Kidney (tissue), 14 donors: Measurements from ENCODE around the gene P4HB. TPM values are rescaled to one million over a fixed set of nuclear protein-coding genes. Genes with fewer than 3 reads are reported as not detected.

ENCODE experiments used
- DNase-seq, 5 donors: peaks; one replicate each; pipeline ENCODE4 v3.0.0-alpha.2; 2013 to 2020
- FAIRE-seq: peaks from 2 replicates; lab custom pipeline; 2012; peaks lifted over from hg19 to GRCh38; lab: Jason Lieb, UNC
- H3K27ac ChIP-seq, 2 donors: one replicate each; pipeline ENCODE4 v1.7.0; 2013; ENCODE audit warnings: low read depth in 2 of 2, low read length in 2 of 2, inconsistent platforms in 1 of 2
- H3K27me3 ChIP-seq: one replicate; pipeline ENCODE4 v1.7.1; 2013; ENCODE audit warnings: low read length, inconsistent platforms; ENCODE audit not compliant: control insufficient read depth, insufficient read depth
- H3K36me3 ChIP-seq, 3 donors: one replicate each; pipeline versions ENCODE4 v1.7.0 to v1.7.1; 2013; ENCODE audit warnings: low read length in 3 of 3, control low read depth in 1 of 3, inconsistent platforms in 1 of 3; ENCODE audit not compliant: insufficient read depth in 3 of 3, control insufficient read depth in 2 of 3
- H3K4me1 ChIP-seq, 3 donors: one replicate each; pipeline versions ENCODE4 v1.7.0 to v1.7.1; 2013; ENCODE audit warnings: low read length in 3 of 3, inconsistent platforms in 1 of 3, low read depth in 1 of 3; ENCODE audit not compliant: control insufficient read depth in 2 of 3, insufficient read depth in 2 of 3
- H3K4me3 ChIP-seq, 3 donors: one replicate each; pipeline versions ENCODE4 v1.7.0 to v1.8.1; 2013; ENCODE audit warnings: low read length in 3 of 3, control low read depth in 1 of 3, inconsistent platforms in 1 of 3
- H3K9ac ChIP-seq, 3 donors: one replicate each; pipeline versions ENCODE4 v1.7.0 to v1.7.1; 2013; ENCODE audit warnings: low read length in 3 of 3, control low read depth in 1 of 3, inconsistent platforms in 1 of 3
- H3K9me3 ChIP-seq, 3 donors: one replicate each; pipeline versions ENCODE4 v1.7.0 to v1.7.1; 2013; ENCODE audit warnings: low read length in 3 of 3, control low read depth in 1 of 3, inconsistent platforms in 1 of 3; ENCODE audit not compliant: control insufficient read depth in 2 of 3, insufficient read depth in 1 of 3
- intact Hi-C: fragments of 100-400 bp; cut with DNase I; formaldehyde crosslinking; loops from one replicate; pipeline ENCODE4 v1.11.1; 2022
- polyA plus RNA-seq: library from polyadenylated mRNA; stranded (reverse); fragments of 350-450 nt; fragmentation: Illumina TruSeq; extraction: RNeasy Lipid Tissue Mini Kit (QIAGEN cat#74804); gene quantifications from one replicate; pipeline ENCODE4 v1.2.3, GENCODE V29; 2014; ENCODE audit warnings: low read depth, low replicate concordance; ENCODE audit not compliant: insufficient read depth
- total RNA-seq: library from RNA; stranded (reverse); fragmentation: NEBNext Ultra II Directional; extraction: Animal tissue kit (Norgen Biotek cat#: 25700); gene quantifications from one replicate; pipeline ENCODE4 v1.2.1, GENCODE V29; 2021
- TF ChIP-seq, protein P1 (sequence below): IDR thresholded peaks from 3 replicates; pipeline ENCODE4 v1.5.1; 2012; ENCODE audit warnings: mild to moderate bottlenecking, moderate library complexity, borderline replicate concordance; ENCODE audit not compliant: insufficient read depth; ENCODE audit errors: extremely low read depth
- donor health status: control.
- donor health status: control.
- donor health status: control.
- donor health status: control.
- donor health status: control.
- donor health status: DM: yes; HTN: yes; CAD: no.
- donor health status: Normal renal cell carcinoma (clear cell type).

The P4HB gene
- total and polyA plus RNA-seq, 2 donors from 2014 or later, result 411 to 482 TPM

DNA sequence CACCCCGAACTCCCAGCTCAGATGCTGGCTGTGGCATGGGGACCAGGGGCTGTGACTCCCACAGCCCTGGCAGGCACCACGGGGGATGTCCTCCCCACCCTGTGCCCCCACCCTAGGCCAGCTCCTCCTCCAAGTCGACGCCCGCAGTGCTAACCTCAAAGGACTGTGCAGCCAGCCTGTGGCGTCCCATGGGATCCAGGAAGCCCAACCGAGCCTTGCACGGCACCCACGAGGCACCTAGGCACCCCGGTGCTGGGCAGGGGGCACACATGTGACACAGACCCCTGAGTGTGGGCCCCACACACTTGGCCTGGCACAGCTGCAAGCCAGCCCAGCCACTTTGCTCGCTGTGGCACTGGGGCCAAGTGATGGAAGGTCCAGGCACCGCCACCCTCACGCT lies 52.5 kb downstream of the P4HB start:
- H3K36me3 ChIP-seq, result no peaks in the 10 kb centered on the region
- FAIRE-seq (no peak), DNase-seq (peak in 1 of 5 donors; percentile 73)
- intact Hi-C loops, result no loop called here
- H3K4me1 ChIP-seq, result peaks cover 0 to 4% (median 0%) of the 10 kb centered on the region in 3 donors
- no peak overlapping the region for H3K9ac ChIP-seq
- H3K27ac ChIP-seq, result no peak overlapping the region
- H3K27me3 ChIP-seq, result peaks cover 2% of the 10 kb centered on the region
- TF ChIP-seq, protein P1, sequence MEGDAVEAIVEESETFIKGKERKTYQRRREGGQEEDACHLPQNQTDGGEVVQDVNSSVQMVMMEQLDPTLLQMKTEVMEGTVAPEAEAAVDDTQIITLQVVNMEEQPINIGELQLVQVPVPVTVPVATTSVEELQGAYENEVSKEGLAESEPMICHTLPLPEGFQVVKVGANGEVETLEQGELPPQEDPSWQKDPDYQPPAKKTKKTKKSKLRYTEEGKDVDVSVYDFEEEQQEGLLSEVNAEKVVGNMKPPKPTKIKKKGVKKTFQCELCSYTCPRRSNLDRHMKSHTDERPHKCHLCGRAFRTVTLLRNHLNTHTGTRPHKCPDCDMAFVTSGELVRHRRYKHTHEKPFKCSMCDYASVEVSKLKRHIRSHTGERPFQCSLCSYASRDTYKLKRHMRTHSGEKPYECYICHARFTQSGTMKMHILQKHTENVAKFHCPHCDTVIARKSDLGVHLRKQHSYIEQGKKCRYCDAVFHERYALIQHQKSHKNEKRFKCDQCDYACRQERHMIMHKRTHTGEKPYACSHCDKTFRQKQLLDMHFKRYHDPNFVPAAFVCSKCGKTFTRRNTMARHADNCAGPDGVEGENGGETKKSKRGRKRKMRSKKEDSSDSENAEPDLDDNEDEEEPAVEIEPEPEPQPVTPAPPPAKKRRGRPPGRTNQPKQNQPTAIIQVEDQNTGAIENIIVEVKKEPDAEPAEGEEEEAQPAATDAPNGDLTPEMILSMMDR, result no peak
- no peaks in the 10 kb centered on the region for H3K9me3 ChIP-seq
- H3K4me3 ChIP-seq, result no peak overlapping the region

DNA sequence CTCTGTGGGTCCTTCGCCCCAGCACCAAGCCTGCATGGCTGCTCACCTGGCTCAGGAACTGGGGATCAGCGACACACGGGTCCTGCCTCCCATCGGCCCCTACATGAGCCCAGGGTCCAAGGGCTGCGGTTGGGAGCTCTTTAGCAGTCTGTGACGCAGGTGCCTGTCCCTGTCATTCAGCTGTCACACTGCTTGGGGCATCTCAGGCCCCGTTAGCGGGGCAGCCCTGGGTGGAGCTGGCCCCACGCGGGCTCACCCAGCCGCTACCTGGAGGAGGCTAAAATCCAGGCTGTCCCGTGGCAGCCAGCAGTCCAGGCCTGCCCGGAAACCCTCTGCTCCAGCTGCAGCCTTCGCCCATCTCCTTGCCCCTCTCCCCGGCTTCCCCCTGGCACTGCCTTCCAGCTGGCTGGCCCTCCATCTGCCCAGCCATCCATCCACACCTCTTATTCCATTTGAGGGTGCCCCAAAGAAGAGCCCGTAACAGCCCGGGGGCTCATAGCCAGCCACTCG lies 53.1 kb downstream of the P4HB start:
- no peak overlapping the region for H3K4me3 ChIP-seq
- TF ChIP-seq, protein P1, result no peak
- intact Hi-C loops, result no loop called here
- no peak for FAIRE-seq
- H3K9me3 ChIP-seq, result no peaks in the 10 kb centered on the region
- H3K36me3 ChIP-seq, result no peaks in the 10 kb centered on the region
- no peak for DNase-seq
- H3K9ac ChIP-seq, result no peak overlapping the region
- peaks cover 5% of the 10 kb centered on the region for H3K27me3 ChIP-seq
- peaks cover 0 to 4% (median 0%) of the 10 kb centered on the region in 3 donors for H3K4me1 ChIP-seq
- H3K27ac ChIP-seq, result no peak overlapping the region

DNA sequence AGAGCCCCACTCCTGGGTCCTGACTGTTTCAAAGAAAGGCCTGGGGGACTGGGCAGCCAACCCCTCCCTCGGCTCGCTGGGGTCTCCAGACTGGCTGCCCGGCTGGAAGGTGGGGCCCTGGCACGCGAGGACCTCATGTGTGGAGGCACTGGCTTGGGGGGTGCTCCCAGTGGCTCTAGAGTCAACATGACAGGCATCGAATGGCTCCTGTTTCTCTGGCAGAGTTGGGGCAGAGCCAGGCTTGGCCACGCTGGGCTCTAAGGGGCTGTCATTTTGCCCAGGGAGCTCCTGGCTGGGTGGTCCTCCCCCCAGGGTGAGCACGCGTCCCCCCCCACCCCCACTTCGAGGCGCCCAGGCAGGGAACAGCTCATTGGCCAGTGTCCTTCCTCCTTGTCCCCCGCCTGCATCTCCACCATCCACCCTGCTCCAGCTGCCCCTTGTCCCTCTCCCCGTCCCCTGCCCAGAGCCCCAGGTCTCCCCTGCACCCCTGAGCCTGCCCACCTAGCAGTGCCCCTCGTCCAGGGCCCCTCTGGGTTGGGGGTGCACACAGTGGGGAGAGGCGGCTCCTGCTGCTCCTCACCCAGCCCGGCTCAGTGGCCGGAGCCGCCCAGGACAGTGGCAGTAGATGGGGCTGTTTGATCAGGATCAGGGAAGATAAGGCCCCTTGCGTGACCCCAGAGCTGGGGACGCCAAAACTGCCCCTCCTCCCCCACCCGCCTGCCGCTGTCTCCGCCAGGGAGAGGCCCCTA lies 53.7 kb downstream of the P4HB start:
- no peak overlapping the region for H3K9ac ChIP-seq
- no peak overlapping the region for H3K4me3 ChIP-seq
- FAIRE-seq (no peak), DNase-seq (peak in 1 of 5 donors; percentile 69)
- H3K36me3 ChIP-seq, result no peaks in the 10 kb centered on the region
- TF ChIP-seq, protein P1, result no peak
- H3K9me3 ChIP-seq, result no peaks in the 10 kb centered on the region
- no peak overlapping the region for H3K27ac ChIP-seq
- intact Hi-C loops, result no loop called here
- peaks cover 0 to 4% (median 0%) of the 10 kb centered on the region in 3 donors for H3K4me1 ChIP-seq
- peaks cover 5% of the 10 kb centered on the region for H3K27me3 ChIP-seq
